Caco-2 (cell line): ENCODE data around the gene GRIK4. TPM values are rescaled to one million over a fixed set of nuclear protein-coding genes. Genes with fewer than 3 reads are reported as not detected.
"Not testable (repeated sequence)": the region's sequence is repeated elsewhere in the genome, so short reads cannot be mapped to it uniquely, and the experiment has no call there.

Experiments used
- BruUV-seq: library from RNA; stranded (reverse); fragments of 400-500 nt; replicated peaks from 2 replicates; lab custom pipeline; 2021; lab: Mats Ljungman, UMichigan
- CTCF ChIA-PET: fragments of 300-600 bp; sonication (Branson Sonifier 250); formaldehyde crosslinking; loops from one replicate; lab custom pipeline; 2022; ENCODE audit warnings: antibody characterized with exemption; lab: Charles Lee
- POLR2A ChIA-PET: fragments of 300-600 bp; sonication (Branson Sonifier 250); formaldehyde crosslinking; loops from one replicate; lab custom pipeline; 2022; ENCODE audit warnings: antibody characterized with exemption; lab: Charles Lee
- DNase-seq, 2 experiments: peaks; one replicate each; pipeline versions ENCODE4 v3.0.0 to v3.0.0-alpha.2; 2020 to 2022
- H3K27me3 ChIP-seq: replicated peaks from 2 replicates; pipeline ENCODE4 v1.6.0; 2011; ENCODE audit warnings: low read length; ENCODE audit not compliant: control insufficient read depth, insufficient read depth
- H3K36me3 ChIP-seq: 2 replicates; pipeline ENCODE4 v1.5.1; 2011; ENCODE audit warnings: low read length; ENCODE audit not compliant: control insufficient read depth, insufficient read depth
- H3K4me1 ChIP-seq: fragments of 250-450 bp; sonication (Bioruptor Pico); 2 replicates; pipeline ENCODE4 v1.5.1; 2020; ENCODE audit warnings: mild to moderate bottlenecking
- H3K4me3 ChIP-seq: 2 replicates; pipeline ENCODE4 v1.5.1; 2011; ENCODE audit warnings: low read depth, mild to moderate bottlenecking, control low read depth, low read length
- H3K9me3 ChIP-seq: fragments of 250-450 bp; sonication (Bioruptor Pico); 2 replicates; pipeline ENCODE4 v1.5.1; 2020; ENCODE audit warnings: mild to moderate bottlenecking, moderate library complexity
- H3K27ac Mint-ChIP-seq: one replicate; pipeline ENCODE4 v1.8.0; 2022; ENCODE audit warnings: mixed read lengths; ENCODE audit not compliant: unreplicated experiment
- H3K27me3 Mint-ChIP-seq: one replicate; pipeline ENCODE4 v1.8.0; 2022; ENCODE audit warnings: mixed read lengths; ENCODE audit not compliant: insufficient read depth, unreplicated experiment
- H3K36me3 Mint-ChIP-seq: one replicate; pipeline ENCODE4 v1.8.0; 2022; ENCODE audit warnings: mild to moderate bottlenecking, mixed read lengths; ENCODE audit not compliant: insufficient read depth, unreplicated experiment
- H3K4me1 Mint-ChIP-seq: one replicate; pipeline ENCODE4 v1.8.0; 2022; ENCODE audit warnings: low read depth, mixed read lengths; ENCODE audit not compliant: unreplicated experiment
- H3K4me3 Mint-ChIP-seq: one replicate; pipeline ENCODE4 v1.8.0; 2022; ENCODE audit warnings: mild to moderate bottlenecking, moderate library complexity, mixed read lengths; ENCODE audit not compliant: unreplicated experiment
- H3K9me3 Mint-ChIP-seq: one replicate; pipeline ENCODE4 v1.8.0; 2022; ENCODE audit warnings: mixed read lengths; ENCODE audit not compliant: unreplicated experiment
- intact Hi-C: fragments of 100-400 bp; cut with micrococcal nuclease; formaldehyde crosslinking; loops from one replicate; pipeline ENCODE4 v1.10.0; 2022; ENCODE audit not compliant: unreplicated experiment
- total RNA-seq: library from RNA; stranded (reverse); gene quantifications from 2 replicates; pipeline ENCODE4 v1.2.3, GENCODE V29; 2022
- TF ChIP-seq, protein P1 (sequence below), 2 experiments: fragments of 200-600 bp in 1 of 2; IDR thresholded peaks; 1 replicate in 1 of 2; 2 replicates in 1 of 2; pipeline versions ENCODE4 v1.5.1 to v1.8.0; 2011 to 2022; ENCODE audit warnings: antibody characterized with exemption in 1 of 2, control low read depth in 1 of 2, inconsistent platforms in 1 of 2, low read depth in 1 of 2, low read length in 1 of 2, mild to moderate bottlenecking in 1 of 2, moderate library complexity in 1 of 2; ENCODE audit not compliant: insufficient read depth in 1 of 2, severe bottlenecking in 1 of 2, unreplicated experiment in 1 of 2

GRIK4 gene
- total RNA-seq, 1 experiment from 2014 or later: 2.0 TPM

DNA sequence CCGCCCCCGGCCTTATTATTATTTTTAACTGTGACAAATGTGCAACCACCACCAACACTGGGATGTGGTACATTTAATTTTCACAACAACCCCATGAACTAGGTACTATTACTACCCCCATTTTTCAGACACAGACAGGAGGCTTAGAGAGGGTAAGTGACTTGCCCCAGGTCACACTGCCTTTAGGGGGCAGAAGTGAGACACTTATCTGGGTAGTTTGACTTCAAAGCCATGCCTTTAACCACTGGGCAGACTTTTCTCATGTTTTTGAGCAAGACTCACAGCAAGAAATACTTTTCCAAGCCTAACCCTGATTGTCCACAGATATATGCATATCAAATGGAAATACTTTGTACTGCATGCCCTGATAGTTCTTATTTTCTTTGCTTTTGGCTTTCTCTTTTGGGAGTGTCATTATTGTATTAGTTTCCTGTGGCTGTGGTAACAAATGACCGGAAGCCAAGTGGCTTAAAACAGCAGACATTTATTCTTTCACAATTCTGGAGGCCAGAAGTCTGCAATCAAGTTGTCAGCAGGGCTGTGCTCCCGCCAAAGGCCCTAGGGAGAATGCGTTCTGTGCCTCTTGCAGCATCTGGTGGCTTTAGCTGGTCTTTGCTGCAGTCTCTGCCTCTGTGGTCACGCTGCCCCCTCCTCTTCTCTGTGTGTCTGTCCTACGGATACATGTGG is 110.8 kb downstream of the GRIK4 start:
- TF ChIP-seq, protein P1, sequence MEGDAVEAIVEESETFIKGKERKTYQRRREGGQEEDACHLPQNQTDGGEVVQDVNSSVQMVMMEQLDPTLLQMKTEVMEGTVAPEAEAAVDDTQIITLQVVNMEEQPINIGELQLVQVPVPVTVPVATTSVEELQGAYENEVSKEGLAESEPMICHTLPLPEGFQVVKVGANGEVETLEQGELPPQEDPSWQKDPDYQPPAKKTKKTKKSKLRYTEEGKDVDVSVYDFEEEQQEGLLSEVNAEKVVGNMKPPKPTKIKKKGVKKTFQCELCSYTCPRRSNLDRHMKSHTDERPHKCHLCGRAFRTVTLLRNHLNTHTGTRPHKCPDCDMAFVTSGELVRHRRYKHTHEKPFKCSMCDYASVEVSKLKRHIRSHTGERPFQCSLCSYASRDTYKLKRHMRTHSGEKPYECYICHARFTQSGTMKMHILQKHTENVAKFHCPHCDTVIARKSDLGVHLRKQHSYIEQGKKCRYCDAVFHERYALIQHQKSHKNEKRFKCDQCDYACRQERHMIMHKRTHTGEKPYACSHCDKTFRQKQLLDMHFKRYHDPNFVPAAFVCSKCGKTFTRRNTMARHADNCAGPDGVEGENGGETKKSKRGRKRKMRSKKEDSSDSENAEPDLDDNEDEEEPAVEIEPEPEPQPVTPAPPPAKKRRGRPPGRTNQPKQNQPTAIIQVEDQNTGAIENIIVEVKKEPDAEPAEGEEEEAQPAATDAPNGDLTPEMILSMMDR (IDR thresholded peaks at IDR 0.05; ENCODE audit: insufficient read depth in 1 of 2, low read depth in 1 of 2, low read length in 1 of 2, severe bottlenecking in 1 of 2, unreplicated experiment in 1 of 2): peak; percentile 29 to 62
- H3K27ac Mint-ChIP-seq: no peak overlapping the region

DNA sequence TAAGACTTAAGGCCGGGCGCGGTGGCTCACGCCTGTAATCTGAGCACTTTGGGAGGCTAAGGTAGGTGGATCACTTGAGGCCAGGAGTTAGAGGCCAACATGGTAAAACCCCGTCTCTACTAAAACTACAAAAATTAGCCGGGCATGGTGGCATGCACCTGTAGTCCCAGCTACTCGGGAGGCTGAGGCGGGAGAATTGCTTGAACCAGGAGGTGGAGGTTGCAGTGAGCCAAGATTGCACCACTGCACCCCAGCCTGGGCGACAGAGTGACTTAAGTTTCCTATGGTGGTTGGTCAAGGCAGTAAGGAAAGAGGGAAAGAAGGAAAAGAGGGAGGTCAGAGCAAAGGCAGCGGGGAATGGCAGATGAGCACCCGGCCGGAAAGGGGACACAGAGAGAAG is 113.4 kb downstream of the GRIK4 start:
- H3K27me3 Mint-ChIP-seq, H3K4me1 Mint-ChIP-seq, H3K27me3 ChIP-seq, H3K4me1 ChIP-seq, intact Hi-C loops, BruUV-seq, H3K9me3 Mint-ChIP-seq, H3K9me3 ChIP-seq, H3K36me3 ChIP-seq, POLR2A ChIA-PET, H3K27ac Mint-ChIP-seq, DNase-seq, H3K36me3 Mint-ChIP-seq, H3K4me3 ChIP-seq, H3K4me3 Mint-ChIP-seq: not testable (repeated sequence)
- CTCF ChIA-PET: interaction anchor here (1.3 kb wide), 1 partner anchor 60 kb away, joined by 4 read pairs; no protein-coding TSS in a partner anchor

More for the DNA sequence above, 110.8 kb downstream of the GRIK4 start:
- BruUV-seq: no TSS peak
- Histone ChIP-seq H3K9me3 (peaks cover 17% of the 10 kb centered on the region), H3K4me1 (no peaks in the 10 kb centered on the region), H3K4me3 (no peak overlapping the region), H3K36me3 (no peaks in the 10 kb centered on the region), H3K27me3 (no peaks in the 10 kb centered on the region)
- Mint-ChIP-seq H3K27me3 (peaks cover 3% of the 10 kb centered on the region), H3K4me3 (no peak overlapping the region), H3K9me3 (peaks cover 34% of the 10 kb centered on the region), H3K4me1 (peaks cover 7% of the 10 kb centered on the region), H3K36me3 (no peaks in the 10 kb centered on the region)
- POLR2A ChIA-PET: no interaction called here
- peak in 1 of 2 experiments; percentile 37 for DNase-seq
- intact Hi-C loops: no loop called here
- CTCF ChIA-PET: interaction anchor here (1.5 kb wide), 1 partner anchor 63 kb away, joined by 5 read pairs; no protein-coding TSS in a partner anchor

DNA sequence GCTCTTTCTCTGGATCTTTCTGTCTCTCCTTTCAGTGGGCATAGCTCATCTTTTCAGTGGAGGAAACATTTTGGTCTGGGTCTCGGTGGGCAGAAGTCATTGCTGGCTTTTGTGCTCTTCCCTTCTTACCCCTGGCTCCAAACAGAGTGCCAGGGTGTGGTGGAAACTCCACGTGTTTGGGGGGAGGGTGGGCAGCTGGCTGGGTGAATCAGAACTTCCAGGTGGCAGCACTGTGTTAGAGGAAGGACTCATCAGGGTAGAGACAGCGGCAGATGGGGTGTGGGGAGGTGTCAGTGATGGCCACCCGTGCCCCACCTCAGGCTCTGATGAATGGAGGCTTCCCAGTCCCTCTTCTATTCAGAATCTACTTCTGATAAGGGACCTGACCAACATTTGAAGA is 114.0 kb downstream of the GRIK4 start:
- H3K4me1 Mint-ChIP-seq: no peaks in the 10 kb centered on the region
- H3K36me3 Mint-ChIP-seq: no peaks in the 10 kb centered on the region
- Histone ChIP-seq H3K4me1 (no peaks in the 10 kb centered on the region), H3K36me3 (no peaks in the 10 kb centered on the region), H3K9me3 (no peaks in the 10 kb centered on the region), H3K4me3 (no peak overlapping the region), H3K27me3 (no peaks in the 10 kb centered on the region)
- H3K27ac Mint-ChIP-seq: no peak overlapping the region
- peaks cover 1% of the 10 kb centered on the region for H3K9me3 Mint-ChIP-seq
- DNase-seq: no peak
- H3K27me3 Mint-ChIP-seq: peaks cover 3% of the 10 kb centered on the region
- intact Hi-C loops: no loop called here
- POLR2A ChIA-PET: no interaction called here
- TF ChIP-seq, protein P1 (IDR thresholded peaks at IDR 0.05; ENCODE audit: insufficient read depth in 1 of 2, low read depth in 1 of 2, low read length in 1 of 2, severe bottlenecking in 1 of 2, unreplicated experiment in 1 of 2): no peak
- no TSS peak for BruUV-seq
- CTCF ChIA-PET: no interaction called here
- no peak overlapping the region for H3K4me3 Mint-ChIP-seq
